Calu3 (cell line): ENCODE data around the gene MFSD12. TPM values are rescaled to one million over a fixed set of nuclear protein-coding genes. Genes with fewer than 3 reads are reported as not detected.
"Not testable (repeated sequence)": the region's sequence is repeated elsewhere in the genome, so short reads cannot be mapped to it uniquely, and the experiment has no call there.

Source experiments
- BruUV-seq: library from RNA; stranded (reverse); fragments of 400-500 nt; replicated peaks from 2 replicates; lab custom pipeline; 2021; lab: Mats Ljungman, UMichigan
- CTCF ChIA-PET: fragments of 300-600 bp; sonication (Branson Sonifier 250); formaldehyde crosslinking; loops from one replicate; lab custom pipeline; 2022; ENCODE audit warnings: antibody characterized with exemption; lab: Charles Lee
- DNase-seq: peaks from one replicate; pipeline ENCODE4 v3.0.0; 2022
- H3K27ac Mint-ChIP-seq: one replicate; pipeline ENCODE4 v1.8.0; 2022; ENCODE audit warnings: mixed read lengths; ENCODE audit not compliant: unreplicated experiment
- H3K27me3 Mint-ChIP-seq: one replicate; pipeline ENCODE4 v1.8.0; 2022; ENCODE audit warnings: mixed read lengths; ENCODE audit not compliant: unreplicated experiment
- H3K36me3 Mint-ChIP-seq: one replicate; pipeline ENCODE4 v1.8.0; 2022; ENCODE audit warnings: mild to moderate bottlenecking, moderate library complexity, mixed read lengths; ENCODE audit not compliant: insufficient read depth, unreplicated experiment
- H3K4me1 Mint-ChIP-seq: one replicate; pipeline ENCODE4 v1.8.0; 2022; ENCODE audit warnings: mild to moderate bottlenecking, low read depth, mixed read lengths; ENCODE audit not compliant: unreplicated experiment
- H3K4me3 Mint-ChIP-seq: one replicate; pipeline ENCODE4 v1.8.0; 2022; ENCODE audit warnings: mild to moderate bottlenecking, low read depth, moderate library complexity, mixed read lengths; ENCODE audit not compliant: unreplicated experiment
- H3K9me3 Mint-ChIP-seq: one replicate; pipeline ENCODE4 v1.8.0; 2022; ENCODE audit warnings: low read depth, mixed read lengths; ENCODE audit not compliant: unreplicated experiment
- CTCF ChIP-seq: fragments of 200-600 bp; IDR thresholded peaks from one replicate; pipeline ENCODE4 v1.8.0; 2022; ENCODE audit warnings: antibody characterized with exemption; ENCODE audit not compliant: unreplicated experiment
- intact Hi-C: fragments of 100-400 bp; cut with micrococcal nuclease; formaldehyde crosslinking; loops from one replicate; pipeline ENCODE4 v1.10.0; 2022; ENCODE audit not compliant: unreplicated experiment
- total RNA-seq: library from RNA; stranded (reverse); gene quantifications from 2 replicates; pipeline ENCODE4 v1.2.3, GENCODE V29; 2022

The MFSD12 gene
- total RNA-seq, 1 experiment from 2014 or later, result 105 TPM

GRCh38 chr19:3532154-3532786 lies 25.1 kb downstream of the MFSD12 start:
- intact Hi-C loops, result no loop called here
- CTCF ChIA-PET, result no interaction called here
- H3K36me3 Mint-ChIP-seq, result peaks cover 45% of the 10 kb centered on the region
- TF ChIP-seq CTCF, result no peak
- BruUV-seq, result no TSS peak
- H3K27ac Mint-ChIP-seq, result no peak overlapping the region
- H3K4me1 Mint-ChIP-seq, result no peaks in the 10 kb centered on the region
- H3K27me3 Mint-ChIP-seq, result no peaks in the 10 kb centered on the region
- no peaks in the 10 kb centered on the region for H3K9me3 Mint-ChIP-seq
- no peak overlapping the region for H3K4me3 Mint-ChIP-seq
- no peak for DNase-seq

- TF ChIP-seq CTCF, result no peak
- Mint-ChIP-seq H3K36me3 (peaks cover 42% of the 10 kb centered on the region), H3K4me3 (no peak overlapping the region), H3K9me3 (no peaks in the 10 kb centered on the region), H3K4me1 (no peaks in the 10 kb centered on the region), H3K27me3 (no peaks in the 10 kb centered on the region), H3K27ac (no peak overlapping the region)
- CTCF ChIA-PET, result no interaction called here
- no peak for DNase-seq
- intact Hi-C loops, result no loop called here
- no TSS peak for BruUV-seq
Measured at GRCh38 chr19:3531716-3532115, 25.7 kb downstream of the MFSD12 start.

- intact Hi-C loops, result no loop called here
- Mint-ChIP-seq H3K27ac (no peak overlapping the region), H3K36me3 (peaks cover 33% of the 10 kb centered on the region), H3K9me3 (no peaks in the 10 kb centered on the region), H3K4me3 (no peak overlapping the region), H3K27me3 (no peaks in the 10 kb centered on the region), H3K4me1 (no peaks in the 10 kb centered on the region)
- BruUV-seq, result no TSS peak
- TF ChIP-seq CTCF, result no peak
- DNase-seq, result no peak
- CTCF ChIA-PET, result no interaction called here
Measured at GRCh38 chr19:3530389-3530788, 27.0 kb downstream of the MFSD12 start.

- intact Hi-C loops, H3K27me3 Mint-ChIP-seq, H3K4me1 Mint-ChIP-seq, H3K27ac Mint-ChIP-seq, H3K9me3 Mint-ChIP-seq, BruUV-seq, H3K4me3 Mint-ChIP-seq, DNase-seq, CTCF ChIA-PET: not testable (repeated sequence)
- peaks cover 22% of the 10 kb centered on the region for H3K36me3 Mint-ChIP-seq
Measured at GRCh38 chr19:3529299-3529698, 28.1 kb downstream of the MFSD12 start.

- BruUV-seq, result no TSS peak
- H3K27ac Mint-ChIP-seq, result no peak overlapping the region
- no peak for TF ChIP-seq CTCF
- no peak overlapping the region for H3K4me3 Mint-ChIP-seq
- H3K4me1 Mint-ChIP-seq, result no peaks in the 10 kb centered on the region
- DNase-seq, result no peak
- peaks cover 25% of the 10 kb centered on the region for H3K36me3 Mint-ChIP-seq
- H3K9me3 Mint-ChIP-seq, result no peaks in the 10 kb centered on the region
- intact Hi-C loops, result no loop called here
- CTCF ChIA-PET, result interaction anchor here (0.6 kb wide), 1 partner anchor 161 kb away, joined by 3 read pairs; no protein-coding TSS in a partner anchor
- no peaks in the 10 kb centered on the region for H3K27me3 Mint-ChIP-seq
Measured at GRCh38 chr19:3528539-3529211, 28.7 kb downstream of the MFSD12 start.
